ENCODE data around the gene FRMPD1.

GRCh38 chr9:37775216-37775919 lies 124.6 kb downstream of the FRMPD1 start:
- TF ChIP-seq POLR2A (IDR thresholded peaks at IDR 0.05), result no peak
- TF ChIP-seq CTCF (IDR thresholded peaks at IDR 0.05), result no peak

Data from heart left ventricle (tissue), 13 donors.